AG09319 (cell line): Measurements from ENCODE around the gene PDCD7.
"Not testable (repeated sequence)": the region's sequence is repeated elsewhere in the genome, so short reads cannot be mapped to it uniquely, and the experiment has no call there.

Source experiments
- DNase-seq: peaks from one replicate; pipeline ENCODE4 v3.0.0-alpha.2; 2010; ENCODE audit warnings: low read depth; ENCODE audit errors: extremely low read depth
- CTCF ChIP-seq: IDR thresholded peaks from 2 replicates; pipeline ENCODE4 v1.5.1; 2011; ENCODE audit warnings: low read depth, mild to moderate bottlenecking, inconsistent platforms, low read length, moderate library complexity

The PDCD7 gene

GRCh38 chr15:65076486-65077290 lies 56.9 kb downstream of the PDCD7 start, which contains the start of gene KBTBD13:
Gene KBTBD13, plus strand, starts transcription at chr15:65076746. Its CDS starts 70 bp downstream, at chr15:65076816.
- DNase-seq, result no peak
- no peak for TF ChIP-seq CTCF

DNA sequence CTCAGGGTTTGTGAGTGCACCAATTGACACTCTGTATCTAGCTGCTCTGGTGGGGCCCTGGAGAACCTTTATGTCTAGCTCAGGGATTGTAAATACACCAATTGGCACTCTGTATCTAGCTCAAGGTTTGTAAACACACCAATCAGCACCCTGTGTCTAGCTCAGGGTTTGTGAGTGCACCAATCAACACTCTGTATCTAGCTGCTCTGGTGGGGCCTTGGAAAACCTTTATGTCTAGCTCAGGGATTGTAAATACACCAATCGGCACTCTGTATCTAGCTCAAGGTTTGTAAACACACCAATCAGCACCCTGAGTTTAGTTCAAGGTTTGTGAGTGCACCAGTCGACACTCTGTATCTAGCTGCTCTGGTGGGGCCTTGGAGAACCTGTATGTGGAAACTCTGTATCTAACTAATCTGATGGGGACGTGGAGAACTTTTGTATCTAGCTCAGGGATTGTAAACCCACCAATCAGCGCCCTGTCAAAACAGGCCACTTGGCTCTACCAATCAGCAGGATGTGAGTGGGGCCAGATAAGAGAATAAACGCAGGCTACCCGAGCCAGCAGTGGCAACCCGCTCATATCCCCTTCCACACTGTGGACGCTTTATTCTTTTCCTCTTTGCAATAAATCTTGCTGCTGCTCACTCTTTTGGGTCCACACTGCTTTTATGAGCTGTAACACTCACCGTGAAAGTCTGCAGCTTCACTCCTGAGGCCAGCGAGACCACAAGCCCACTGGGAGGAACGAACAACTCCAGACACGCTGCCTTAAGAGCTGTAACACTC lies 57.8 kb downstream of the PDCD7 start:
- DNase-seq, result not testable (repeated sequence)

DNA sequence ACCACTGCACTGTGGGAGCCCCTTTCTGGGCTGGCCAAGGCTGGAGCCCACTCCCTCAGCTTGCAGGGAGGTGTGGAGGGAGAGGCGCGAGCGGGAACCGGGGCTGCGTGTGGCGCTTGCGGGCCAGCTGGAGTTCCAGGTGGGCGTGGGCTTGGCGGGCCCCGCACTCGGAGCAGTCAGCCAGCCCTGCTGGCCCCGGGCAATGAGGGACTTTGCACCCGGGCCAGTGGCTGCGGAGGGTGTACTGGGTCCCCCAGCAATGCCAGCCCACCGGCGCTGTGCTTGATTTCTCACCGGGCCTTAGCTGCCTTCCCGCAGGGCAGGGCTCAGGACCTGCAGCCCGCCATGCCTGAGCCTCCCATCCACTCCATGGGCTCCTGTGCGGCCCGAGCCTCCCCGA lies 58.7 kb downstream of the PDCD7 start:
- not testable (repeated sequence) for DNase-seq

DNA sequence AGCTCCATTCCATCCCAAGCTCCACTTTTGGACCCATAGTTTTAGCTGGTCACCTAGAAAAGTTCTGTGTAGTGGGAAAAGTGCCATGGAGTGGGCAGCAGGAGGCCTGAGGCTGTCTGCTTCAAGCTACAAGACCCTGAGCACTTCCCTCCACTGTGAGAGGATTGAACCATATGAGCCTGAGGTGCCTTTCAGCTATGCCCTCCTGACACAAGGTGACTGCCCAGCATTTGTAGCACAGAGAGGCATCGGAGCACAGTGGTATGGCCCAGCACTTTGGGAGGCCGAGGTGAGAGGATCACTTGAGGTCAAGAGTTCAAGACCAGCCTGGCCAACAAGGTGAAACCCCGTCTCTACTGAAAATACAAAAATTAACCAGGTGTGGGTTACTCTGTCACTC lies 61.0 kb downstream of the PDCD7 start:
- TF ChIP-seq CTCF, result no peak
- no peak for DNase-seq

GRCh38 chr15:65072027-65072426 lies 61.6 kb downstream of the PDCD7 start:
- TF ChIP-seq CTCF, result no peak

GRCh38 chr15:65071381-65071811 lies 62.2 kb downstream of the PDCD7 start:
- no peak for TF ChIP-seq CTCF
- no peak for DNase-seq

More at GRCh38 chr15:65072027-65072426, 61.6 kb downstream of the PDCD7 start:
- no peak for DNase-seq

GRCh38 chr15:65069779-65070546 lies 63.6 kb downstream of the PDCD7 start:
- TF ChIP-seq CTCF, result no peak
- no peak for DNase-seq

DNA sequence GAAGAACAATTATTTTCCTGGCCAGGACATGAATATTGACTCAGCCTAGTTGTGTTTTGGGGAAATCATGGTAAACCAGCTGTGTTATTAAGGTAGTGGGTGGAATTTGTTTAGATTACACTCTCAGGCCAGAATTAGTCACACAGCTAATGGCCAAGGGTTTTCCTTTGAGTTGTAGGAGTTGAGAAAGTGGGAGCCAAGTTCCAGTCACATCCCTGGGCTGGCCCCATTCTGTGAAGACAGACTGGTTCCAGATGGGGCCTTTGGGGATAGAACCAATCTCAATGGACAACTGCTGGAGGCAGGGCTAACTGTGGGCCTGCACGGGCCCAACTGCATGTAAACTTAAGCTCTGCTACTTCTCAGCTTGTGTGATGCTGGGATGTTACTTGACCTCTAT lies 64.4 kb downstream of the PDCD7 start:
- no peak for TF ChIP-seq CTCF
- DNase-seq, result peak; percentile 96
